OCI-LY7 (cell line): ENCODE measurements around the gene SMARCAL1. TPM values are rescaled to one million over a fixed set of nuclear protein-coding genes. Genes with fewer than 3 reads are reported as not detected.

Experiments
- BruUV-seq: library from RNA; stranded (reverse); fragments of 400-500 nt; replicated peaks from 2 replicates; lab custom pipeline; 2021; lab: Mats Ljungman, UMichigan
- CTCF ChIA-PET: fragments of 300-600 bp; sonication (Branson Sonifier 250); formaldehyde crosslinking; loops from one replicate; lab custom pipeline; 2022; ENCODE audit warnings: antibody characterized with exemption; ENCODE audit not compliant: unreplicated experiment; lab: Charles Lee
- POLR2A ChIA-PET: fragments of 300-600 bp; sonication (Branson Sonifier 250); formaldehyde crosslinking; loops from one replicate; lab custom pipeline; 2022; ENCODE audit warnings: antibody characterized with exemption; lab: Charles Lee
- DNase-seq: peaks from one replicate; pipeline ENCODE4 v3.0.0-alpha.2; 2015; ENCODE audit warnings: low spot score
- H2AFZ ChIP-seq: fragments of 200-600 bp; sonication (generic), shearing (Covaris generic); 2 replicates; pipeline ENCODE4 v1.6.1; 2014; ENCODE audit warnings: mild to moderate bottlenecking, antibody characterized with exemption, low read length, moderate library complexity
- H3K27ac ChIP-seq: fragments of 200-600 bp; sonication (generic); 2 replicates; pipeline ENCODE4 v1.5.1; 2014; ENCODE audit warnings: mixed run types, low read depth, mild to moderate bottlenecking, moderate library complexity, low read length, inconsistent platforms; ENCODE audit not compliant: poor library complexity, severe bottlenecking
- H3K36me3 ChIP-seq: fragments of 200-600 bp; sonication (generic); 2 replicates; pipeline ENCODE4 v1.6.1; 2014; ENCODE audit warnings: mild to moderate bottlenecking, antibody characterized with exemption, low read length, moderate library complexity, mixed read lengths; ENCODE audit not compliant: insufficient read depth
- H3K4me1 ChIP-seq: fragments of 200-600 bp; sonication (generic); 2 replicates; pipeline ENCODE4 v1.5.1; 2014; ENCODE audit warnings: mild to moderate bottlenecking, low read length; ENCODE audit not compliant: insufficient read depth, poor library complexity, severe bottlenecking
- H3K4me2 ChIP-seq: fragments of 200-600 bp; sonication (generic); 2 replicates; pipeline ENCODE4 v1.6.1; 2014; ENCODE audit warnings: mild to moderate bottlenecking, low read length
- H3K4me3 ChIP-seq: fragments of 200-600 bp; sonication (generic); 2 replicates; pipeline ENCODE4 v1.5.1; 2014; ENCODE audit warnings: mild to moderate bottlenecking, low read depth, low read length; ENCODE audit not compliant: poor library complexity, severe bottlenecking
- H3K79me2 ChIP-seq: fragments of 200-600 bp; sonication (generic); 2 replicates; pipeline ENCODE4 v1.6.1; 2016; ENCODE audit warnings: low read depth, mild to moderate bottlenecking, low read length, moderate library complexity, mixed read lengths; ENCODE audit not compliant: insufficient read depth
- H3K9me2 ChIP-seq: fragments of 200-600 bp; sonication (generic); 2 replicates; pipeline ENCODE4 v1.6.1; 2016; ENCODE audit warnings: mild to moderate bottlenecking, low read length, mixed read lengths; ENCODE audit not compliant: insufficient read depth
- H3K9me3 ChIP-seq: fragments of 200-600 bp; sonication (generic); 2 replicates; pipeline ENCODE4 v1.6.1; 2014; ENCODE audit warnings: mild to moderate bottlenecking, mixed run types, low read length, mixed read lengths
- H4K20me1 ChIP-seq: fragments of 200-600 bp; sonication (generic); 2 replicates; pipeline ENCODE4 v1.6.1; 2014; ENCODE audit warnings: mild to moderate bottlenecking, antibody characterized with exemption, low read length, moderate library complexity, mixed read lengths; ENCODE audit not compliant: insufficient read depth
- CTCF ChIP-seq: fragments of 200-600 bp; sonication (generic); conservative IDR thresholded peaks from 2 replicates; pipeline ENCODE4 v1.5.1; 2014; ENCODE audit warnings: mild to moderate bottlenecking, antibody characterized with exemption, low read length, moderate library complexity, mixed read lengths
- EZH2phosphoT487 ChIP-seq: fragments of 200-600 bp; sonication (generic); IDR thresholded peaks from 2 replicates; pipeline ENCODE4 v1.6.1; 2018; ENCODE audit warnings: low read depth, borderline replicate concordance, mild to moderate bottlenecking, mixed run types, antibody characterized with exemption, low read length, moderate library complexity, mixed read lengths
- intact Hi-C: fragments of 100-400 bp; cut with micrococcal nuclease; formaldehyde crosslinking; loops from one replicate; pipeline ENCODE4 v1.10.0; 2022; ENCODE audit not compliant: unreplicated experiment
- total RNA-seq, 2 experiments: library from RNA; depleted of rRNA in 1 of 2; stranded (reverse); fragments of >200 nt in 1 of 2; shearing (Covaris generic) in 1 of 2; gene quantifications; 2 replicates each; pipeline ENCODE4 v1.2.3, GENCODE V29; 2014 to 2022

Gene SMARCAL1
- total RNA-seq, 2 experiments from 2014 or later, result 12.2 to 26.1 TPM

- Histone ChIP-seq H3K36me3 (peaks cover 63% of the 10 kb centered on the region), H3K9me2 (no peaks in the 10 kb centered on the region), H4K20me1 (peaks cover 6% of the 10 kb centered on the region; the same call in 1 of the 2 replicates), H3K4me3 (no peak overlapping the region), H3K79me2 (peaks cover under 1% of the 10 kb centered on the region; the same call in 1 of the 2 replicates), H3K4me2 (no peak overlapping the region), H2AFZ (no peak overlapping the region), H3K9me3 (no peaks in the 10 kb centered on the region), H3K27ac (no peak overlapping the region), H3K4me1 (peaks cover under 1% of the 10 kb centered on the region)
- no TSS peak for BruUV-seq
- DNase-seq, result no peak
- TF ChIP-seq CTCF (no peak), EZH2phosphoT487 (no peak)
- intact Hi-C loops, result no loop called here
- CTCF ChIA-PET, result no interaction called here
- POLR2A ChIA-PET, result interaction anchor here (1.0 to 2.0 kb wide), 2 partner anchors 10 to 346 kb away, joined by 3 to 7 read pairs; partner anchors contain the start of gene RPL37A
Measured at GRCh38 chr2:216508229-216508628, 95.9 kb downstream of the SMARCAL1 start.

- H3K27ac ChIP-seq, result no peak overlapping the region
- no peaks in the 10 kb centered on the region for H3K9me3 ChIP-seq
- H2AFZ ChIP-seq, result no peak overlapping the region
- POLR2A ChIA-PET, result interaction anchor here (1.2 to 1.7 kb wide), 3 partner anchors 146 to 150 kb away, joined by 3 to 9 read pairs (median 3); no protein-coding TSS in a partner anchor
- H3K4me3 ChIP-seq, result no peak overlapping the region
- no TSS peak for BruUV-seq
- H3K9me2 ChIP-seq, result no peaks in the 10 kb centered on the region
- peaks cover 13% of the 10 kb centered on the region; the same call in 1 of the 2 replicates for H3K36me3 ChIP-seq
- no peaks in the 10 kb centered on the region for H4K20me1 ChIP-seq
- no peaks in the 10 kb centered on the region for H3K79me2 ChIP-seq
- CTCF ChIA-PET, result interaction anchor here (1.1 kb wide), 1 partner anchor 149 kb away, joined by 4 read pairs; no protein-coding TSS in a partner anchor
- peak; percentile 40 for DNase-seq
- intact Hi-C loops, result no loop called here
- no peaks in the 10 kb centered on the region for H3K4me1 ChIP-seq
- TF ChIP-seq EZH2phosphoT487 (no peak), CTCF (peak; percentile 91)
- H3K4me2 ChIP-seq, result no peak overlapping the region
Measured at GRCh38 chr2:216516730-216517350, 104.6 kb downstream of the SMARCAL1 start.
